ENCODE data around the gene FCHSD2. TPM values are rescaled to one million over a fixed set of nuclear protein-coding genes. Genes with fewer than 3 reads are reported as not detected.
"Not testable (repeated sequence)": the region's sequence is repeated elsewhere in the genome, so short reads cannot be mapped to it uniquely, and the experiment has no call there.

FCHSD2 gene
- total and polyA plus RNA-seq, 10 donors, result 30.2 to 129 (median 69.7) TPM

- Histone ChIP-seq H3K4me3 (peak overlapping the region in 1 of 8 donors; percentile 36), H3K27me3 (replicated peaks in 1 of 7) (no peaks in the 10 kb centered on the region), H3K36me3 (peaks cover 0 to 97% (median 51%) of the 10 kb centered on the region in 6 donors), H3K9me3 (no peaks in the 10 kb centered on the region), H3K27ac (peak overlapping the region; percentile 16 to 88 (median 82)), H3K4me1 (peaks cover 20 to 90% (median 47%) of the 10 kb centered on the region in 6 donors)
- WGBS, 5 donors, result 83 to 86% (median 84%) methylated on average over 6 to 7 of the region's 7 CpGs
- TF ChIP-seq, protein P1, sequence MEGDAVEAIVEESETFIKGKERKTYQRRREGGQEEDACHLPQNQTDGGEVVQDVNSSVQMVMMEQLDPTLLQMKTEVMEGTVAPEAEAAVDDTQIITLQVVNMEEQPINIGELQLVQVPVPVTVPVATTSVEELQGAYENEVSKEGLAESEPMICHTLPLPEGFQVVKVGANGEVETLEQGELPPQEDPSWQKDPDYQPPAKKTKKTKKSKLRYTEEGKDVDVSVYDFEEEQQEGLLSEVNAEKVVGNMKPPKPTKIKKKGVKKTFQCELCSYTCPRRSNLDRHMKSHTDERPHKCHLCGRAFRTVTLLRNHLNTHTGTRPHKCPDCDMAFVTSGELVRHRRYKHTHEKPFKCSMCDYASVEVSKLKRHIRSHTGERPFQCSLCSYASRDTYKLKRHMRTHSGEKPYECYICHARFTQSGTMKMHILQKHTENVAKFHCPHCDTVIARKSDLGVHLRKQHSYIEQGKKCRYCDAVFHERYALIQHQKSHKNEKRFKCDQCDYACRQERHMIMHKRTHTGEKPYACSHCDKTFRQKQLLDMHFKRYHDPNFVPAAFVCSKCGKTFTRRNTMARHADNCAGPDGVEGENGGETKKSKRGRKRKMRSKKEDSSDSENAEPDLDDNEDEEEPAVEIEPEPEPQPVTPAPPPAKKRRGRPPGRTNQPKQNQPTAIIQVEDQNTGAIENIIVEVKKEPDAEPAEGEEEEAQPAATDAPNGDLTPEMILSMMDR (IDR thresholded peaks at IDR 0.05 in 8 of 11, conservative IDR thresholded peaks at IDR 0.05 in 3 of 11), result no peak
- TF ChIP-seq POLR2AphosphoS5 (IDR thresholded peaks at IDR 0.05) (no peak), POLR2A (IDR thresholded peaks at IDR 0.05) (no peak)
- DNase-seq, result no peak
- intact Hi-C loops (cut with DNase I; ENCODE audit: low total_unique reads), result no loop called here
Measured at GRCh38 chr11:72828692-72829101, 313.4 kb downstream of the FCHSD2 start.

DNA sequence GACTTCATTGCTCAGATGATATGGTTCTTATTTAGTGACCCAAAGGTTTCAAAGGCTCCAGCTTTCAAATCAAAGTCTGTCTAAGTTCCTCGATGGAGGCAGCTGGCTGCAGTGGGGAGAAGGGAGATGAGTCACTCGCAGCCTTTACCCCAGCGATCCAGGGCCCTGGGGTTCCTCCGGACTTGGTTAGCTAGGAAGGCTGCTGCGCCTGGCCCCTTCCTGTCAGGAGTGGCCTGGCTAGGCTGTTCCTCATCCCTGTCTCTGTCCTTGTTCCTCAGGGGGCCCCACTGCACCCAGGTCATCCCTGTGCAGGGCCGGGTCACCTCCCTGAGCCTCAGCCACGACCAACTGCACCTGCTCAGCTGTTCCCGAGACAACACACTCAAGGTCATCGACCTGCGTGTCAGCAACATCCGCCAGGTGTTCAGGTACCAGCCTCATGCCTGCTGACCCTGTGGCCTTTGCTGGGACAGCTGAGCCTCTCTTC is 314.0 kb downstream of the FCHSD2 start:
- 44 to 70% (median 61%) methylated on average over 10 to 11 of the region's 11 CpGs for WGBS, 5 donors
- no peaks in the 10 kb centered on the region for H3K27me3 ChIP-seq (replicated peaks in 1 of 7)
- H3K27ac ChIP-seq, result peak overlapping the region; percentile 53 to 88 (median 82)
- intact Hi-C loops (cut with DNase I; ENCODE audit: low total_unique reads), result no loop called here
- peaks cover 20 to 89% (median 44%) of the 10 kb centered on the region in 6 donors for H3K4me1 ChIP-seq
- DNase-seq, result no peak
- no peaks in the 10 kb centered on the region for H3K9me3 ChIP-seq
- H3K36me3 ChIP-seq, result peaks cover 0 to 99% (median 57%) of the 10 kb centered on the region in 6 donors
- TF ChIP-seq POLR2A (IDR thresholded peaks at IDR 0.05) (no peak), POLR2AphosphoS5 (IDR thresholded peaks at IDR 0.05) (peak; percentile 64 to 75 (median 67))
- TF ChIP-seq, protein P1 (IDR thresholded peaks at IDR 0.05 in 8 of 11, conservative IDR thresholded peaks at IDR 0.05 in 3 of 11), result no peak
- H3K4me3 ChIP-seq, result peak overlapping the region in 1 of 8 donors; percentile 36

GRCh38 chr11:72827656-72828055 is 314.5 kb downstream of the FCHSD2 start:
- 63 to 75% (median 67%) methylated on average over 11 of the region's 11 CpGs for WGBS, 5 donors
- H3K27me3 ChIP-seq (replicated peaks in 1 of 7); DNase-seq; intact Hi-C loops (cut with DNase I; ENCODE audit: low total_unique reads); H3K9me3 ChIP-seq: not testable (repeated sequence)
- H3K36me3 ChIP-seq, result peaks cover 0 to 99% (median 60%) of the 10 kb centered on the region in 6 donors
- peak overlapping the region; percentile 53 to 88 (median 82) for H3K27ac ChIP-seq
- H3K4me1 ChIP-seq, result peaks cover 20 to 89% (median 44%) of the 10 kb centered on the region in 6 donors
- peak overlapping the region in 1 of 8 donors; percentile 36 for H3K4me3 ChIP-seq

DNA sequence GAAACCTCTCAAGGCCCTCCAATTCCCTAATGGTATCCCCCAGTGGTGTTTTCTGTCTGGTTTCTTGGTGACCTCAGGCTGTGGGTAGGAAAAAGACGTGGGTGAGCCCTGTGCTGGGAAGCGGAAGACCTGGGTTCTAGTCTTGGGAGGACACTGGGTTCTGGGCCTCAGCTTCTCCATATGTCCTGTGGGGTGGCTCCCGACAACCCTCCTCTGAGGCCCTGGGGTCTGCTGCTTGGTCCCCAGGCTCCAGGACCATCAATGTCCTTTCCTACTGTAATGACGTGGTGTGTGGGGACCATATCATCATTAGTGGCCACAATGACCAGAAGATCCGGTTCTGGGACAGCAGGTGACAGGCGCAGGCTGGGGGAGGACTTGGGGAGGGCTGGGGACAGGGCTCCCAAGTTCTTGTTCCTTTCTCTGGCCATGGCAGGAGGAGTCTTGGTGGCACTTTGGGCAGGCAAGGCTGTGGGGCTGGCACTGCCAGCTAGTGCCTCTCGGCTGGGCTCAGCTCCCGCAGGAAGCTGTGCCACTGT is 315.1 kb downstream of the FCHSD2 start:
- Histone ChIP-seq H3K27ac (peak overlapping the region; percentile 53 to 88 (median 82)), H3K4me1 (peaks cover 20 to 89% (median 43%) of the 10 kb centered on the region in 6 donors), H3K36me3 (peaks cover 0 to 99% (median 66%) of the 10 kb centered on the region in 6 donors), H3K27me3 (replicated peaks in 1 of 7) (no peaks in the 10 kb centered on the region), H3K4me3 (peak overlapping the region in 1 of 8 donors; percentile 36), H3K9me3 (no peaks in the 10 kb centered on the region)
- WGBS, 5 donors, result 88 to 91% (median 90%) methylated on average over 8 of the region's 8 CpGs
- DNase-seq, result no peak
- TF ChIP-seq, protein P1 (IDR thresholded peaks at IDR 0.05 in 8 of 11, conservative IDR thresholded peaks at IDR 0.05 in 3 of 11), result no peak
- TF ChIP-seq POLR2AphosphoS5 (IDR thresholded peaks at IDR 0.05), result peak in 2 of 3 donors; percentile 4 to 12
- intact Hi-C loops (cut with DNase I; ENCODE audit: low total_unique reads), result no loop called here
